OCI-LY7 (cell line): ENCODE measurements around the gene FLACC1. TPM values are rescaled to one million over a fixed set of nuclear protein-coding genes. Genes with fewer than 3 reads are reported as not detected.

Experiments
- BruUV-seq: library from RNA; stranded (reverse); fragments of 400-500 nt; replicated peaks from 2 replicates; lab custom pipeline; 2021; lab: Mats Ljungman, UMichigan
- CTCF ChIA-PET: fragments of 300-600 bp; sonication (Branson Sonifier 250); formaldehyde crosslinking; loops from one replicate; lab custom pipeline; 2022; ENCODE audit warnings: antibody characterized with exemption; ENCODE audit not compliant: unreplicated experiment; lab: Charles Lee
- POLR2A ChIA-PET: fragments of 300-600 bp; sonication (Branson Sonifier 250); formaldehyde crosslinking; loops from one replicate; lab custom pipeline; 2022; ENCODE audit warnings: antibody characterized with exemption; lab: Charles Lee
- DNase-seq: peaks from one replicate; pipeline ENCODE4 v3.0.0-alpha.2; 2015; ENCODE audit warnings: low spot score
- H2AFZ ChIP-seq: fragments of 200-600 bp; sonication (generic), shearing (Covaris generic); 2 replicates; pipeline ENCODE4 v1.6.1; 2014; ENCODE audit warnings: mild to moderate bottlenecking, antibody characterized with exemption, low read length, moderate library complexity
- H3K27ac ChIP-seq: fragments of 200-600 bp; sonication (generic); 2 replicates; pipeline ENCODE4 v1.5.1; 2014; ENCODE audit warnings: mixed run types, low read depth, mild to moderate bottlenecking, moderate library complexity, low read length, inconsistent platforms; ENCODE audit not compliant: poor library complexity, severe bottlenecking
- H3K36me3 ChIP-seq: fragments of 200-600 bp; sonication (generic); 2 replicates; pipeline ENCODE4 v1.6.1; 2014; ENCODE audit warnings: mild to moderate bottlenecking, antibody characterized with exemption, low read length, moderate library complexity, mixed read lengths; ENCODE audit not compliant: insufficient read depth
- H3K4me1 ChIP-seq: fragments of 200-600 bp; sonication (generic); 2 replicates; pipeline ENCODE4 v1.5.1; 2014; ENCODE audit warnings: mild to moderate bottlenecking, low read length; ENCODE audit not compliant: insufficient read depth, poor library complexity, severe bottlenecking
- H3K4me2 ChIP-seq: fragments of 200-600 bp; sonication (generic); 2 replicates; pipeline ENCODE4 v1.6.1; 2014; ENCODE audit warnings: mild to moderate bottlenecking, low read length
- H3K4me3 ChIP-seq: fragments of 200-600 bp; sonication (generic); 2 replicates; pipeline ENCODE4 v1.5.1; 2014; ENCODE audit warnings: mild to moderate bottlenecking, low read depth, low read length; ENCODE audit not compliant: poor library complexity, severe bottlenecking
- H3K79me2 ChIP-seq: fragments of 200-600 bp; sonication (generic); 2 replicates; pipeline ENCODE4 v1.6.1; 2016; ENCODE audit warnings: low read depth, mild to moderate bottlenecking, low read length, moderate library complexity, mixed read lengths; ENCODE audit not compliant: insufficient read depth
- H3K9me2 ChIP-seq: fragments of 200-600 bp; sonication (generic); 2 replicates; pipeline ENCODE4 v1.6.1; 2016; ENCODE audit warnings: mild to moderate bottlenecking, low read length, mixed read lengths; ENCODE audit not compliant: insufficient read depth
- H3K9me3 ChIP-seq: fragments of 200-600 bp; sonication (generic); 2 replicates; pipeline ENCODE4 v1.6.1; 2014; ENCODE audit warnings: mild to moderate bottlenecking, mixed run types, low read length, mixed read lengths
- H4K20me1 ChIP-seq: fragments of 200-600 bp; sonication (generic); 2 replicates; pipeline ENCODE4 v1.6.1; 2014; ENCODE audit warnings: mild to moderate bottlenecking, antibody characterized with exemption, low read length, moderate library complexity, mixed read lengths; ENCODE audit not compliant: insufficient read depth
- CTCF ChIP-seq: fragments of 200-600 bp; sonication (generic); conservative IDR thresholded peaks from 2 replicates; pipeline ENCODE4 v1.5.1; 2014; ENCODE audit warnings: mild to moderate bottlenecking, antibody characterized with exemption, low read length, moderate library complexity, mixed read lengths
- EZH2phosphoT487 ChIP-seq: fragments of 200-600 bp; sonication (generic); IDR thresholded peaks from 2 replicates; pipeline ENCODE4 v1.6.1; 2018; ENCODE audit warnings: low read depth, borderline replicate concordance, mild to moderate bottlenecking, mixed run types, antibody characterized with exemption, low read length, moderate library complexity, mixed read lengths
- intact Hi-C: fragments of 100-400 bp; cut with micrococcal nuclease; formaldehyde crosslinking; loops from one replicate; pipeline ENCODE4 v1.10.0; 2022; ENCODE audit not compliant: unreplicated experiment
- total RNA-seq, 2 experiments: library from RNA; depleted of rRNA in 1 of 2; stranded (reverse); fragments of >200 nt in 1 of 2; shearing (Covaris generic) in 1 of 2; gene quantifications; 2 replicates each; pipeline ENCODE4 v1.2.3, GENCODE V29; 2014 to 2022

The FLACC1 gene
- total RNA-seq, 2 experiments from 2014 or later, result 1.2 TPM; not detected in 1

DNA sequence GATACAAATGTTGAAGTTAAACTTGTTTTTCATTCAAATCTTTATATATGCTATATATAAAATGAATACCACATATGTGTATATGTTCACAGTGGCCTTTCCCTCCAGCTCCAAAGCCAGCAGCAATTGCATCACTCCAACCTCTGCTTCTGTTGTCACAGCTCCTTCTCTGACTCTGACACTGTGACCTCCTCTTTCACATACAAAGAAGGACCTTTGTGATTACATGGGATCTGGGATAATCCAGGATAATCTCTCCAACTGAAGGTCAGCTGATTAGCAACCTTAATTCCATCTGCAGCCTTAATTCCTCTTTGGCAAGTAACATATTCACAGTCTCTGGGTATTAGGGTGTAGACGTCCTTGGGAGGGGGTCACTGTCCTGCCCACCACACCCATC lies 8.4 kb downstream of the FLACC1 start:
- Histone ChIP-seq H3K4me1 (peaks cover 15% of the 10 kb centered on the region), H3K9me3 (no peaks in the 10 kb centered on the region), H4K20me1 (no peaks in the 10 kb centered on the region), H3K4me2 (no peak overlapping the region), H3K4me3 (no peak overlapping the region), H3K36me3 (no peaks in the 10 kb centered on the region), H2AFZ (no peak overlapping the region), H3K9me2 (no peaks in the 10 kb centered on the region), H3K27ac (no peak overlapping the region), H3K79me2 (no peaks in the 10 kb centered on the region)
- intact Hi-C loops, result no loop called here
- no peak for DNase-seq
- BruUV-seq, result no TSS peak
- ChIA-PET CTCF (no interaction called here), POLR2A (interaction anchor here (1.5 kb wide), 1 partner anchor 75 kb away, joined by 4 read pairs; no protein-coding TSS in a partner anchor)
- TF ChIP-seq EZH2phosphoT487 (no peak), CTCF (no peak)

- intact Hi-C loops, result no loop called here
- ChIA-PET POLR2A (no interaction called here), CTCF (no interaction called here)
- Histone ChIP-seq H3K4me1 (peaks cover 22% of the 10 kb centered on the region), H3K9me2 (no peaks in the 10 kb centered on the region), H3K27ac (no peak overlapping the region), H2AFZ (no peak overlapping the region), H3K36me3 (no peaks in the 10 kb centered on the region), H3K4me2 (no peak overlapping the region), H3K79me2 (no peaks in the 10 kb centered on the region), H3K4me3 (no peak overlapping the region), H3K9me3 (no peaks in the 10 kb centered on the region), H4K20me1 (no peaks in the 10 kb centered on the region)
- BruUV-seq, result no TSS peak
- TF ChIP-seq CTCF (no peak), EZH2phosphoT487 (no peak)
- no peak for DNase-seq
Measured at GRCh38 chr2:201347138-201347537, 10.0 kb downstream of the FLACC1 start.

DNA sequence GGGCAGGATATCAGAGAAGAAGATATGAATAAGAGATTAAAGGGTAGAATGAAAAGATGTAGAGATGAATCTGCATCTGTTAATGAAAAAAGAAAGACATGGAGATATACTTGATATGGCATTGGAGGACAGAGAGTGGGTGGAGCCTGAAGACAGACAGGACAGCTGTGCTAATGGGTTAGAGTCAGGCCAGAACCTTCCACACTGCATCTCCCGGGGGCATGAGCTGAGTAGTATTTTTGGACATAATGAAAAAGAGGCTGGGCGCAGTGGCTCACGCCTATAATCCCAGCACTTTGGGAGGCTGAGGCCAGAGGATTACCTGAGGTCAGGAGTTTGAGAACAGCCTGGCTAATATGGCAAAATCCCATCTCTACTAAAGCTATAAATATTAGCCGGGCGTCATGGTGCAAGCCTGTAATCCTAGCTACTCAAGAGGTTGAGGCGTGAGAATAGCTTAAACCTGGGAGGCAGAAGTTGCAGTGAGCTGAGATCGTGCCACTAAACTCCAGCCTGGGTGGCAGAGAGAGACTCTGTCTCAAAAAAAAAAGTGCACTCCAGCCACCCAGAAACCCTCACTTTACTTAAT lies 11.4 kb downstream of the FLACC1 start:
- peaks cover 22% of the 10 kb centered on the region for H3K4me1 ChIP-seq
- no peak overlapping the region for H3K4me2 ChIP-seq
- H3K27ac ChIP-seq, result no peak overlapping the region
- TF ChIP-seq EZH2phosphoT487 (no peak), CTCF (no peak)
- no peak for DNase-seq
- H4K20me1 ChIP-seq, result no peaks in the 10 kb centered on the region
- ChIA-PET POLR2A (interaction anchor here (1.7 kb wide), 1 partner anchor 12 kb away, joined by 6 read pairs; no protein-coding TSS in a partner anchor), CTCF (no interaction called here)
- BruUV-seq, result no TSS peak
- H3K79me2 ChIP-seq, result no peaks in the 10 kb centered on the region
- H3K9me3 ChIP-seq, result no peaks in the 10 kb centered on the region
- no peaks in the 10 kb centered on the region for H3K36me3 ChIP-seq
- no peaks in the 10 kb centered on the region for H3K9me2 ChIP-seq
- no peak overlapping the region; the same call in 1 of the 2 replicates for H2AFZ ChIP-seq
- intact Hi-C loops, result no loop called here
- no peak overlapping the region for H3K4me3 ChIP-seq
